Ovary (tissue), 3 donors: ENCODE measurements around the gene LRRC71.

Experiments
- EP300 ChIP-seq: sonication (generic); formaldehyde crosslinking; IDR thresholded peaks from one replicate; pipeline ENCODE4 v1.6.1; 2017; ENCODE audit warnings: antibody characterized with exemption
- POLR2A ChIP-seq: fragments of 450-650 bp; IDR thresholded peaks from one replicate; pipeline ENCODE4 v1.6.1; 2017; ENCODE audit warnings: antibody characterized with exemption, mild to moderate bottlenecking, moderate library complexity
- TF ChIP-seq, protein P1 (sequence below), 3 donors: fragments of 450-650 bp in 2 of 3; fragments of 200-600 bp in 1 of 3; IDR thresholded peaks; one replicate each; pipeline versions ENCODE4 v1.5.1 to v1.8.0; 2016 to 2022; ENCODE audit warnings: antibody characterized with exemption in 3 of 3, mild to moderate bottlenecking in 1 of 3
- donor health status: DM: no; HTN: no; CAD: no.

DNA sequence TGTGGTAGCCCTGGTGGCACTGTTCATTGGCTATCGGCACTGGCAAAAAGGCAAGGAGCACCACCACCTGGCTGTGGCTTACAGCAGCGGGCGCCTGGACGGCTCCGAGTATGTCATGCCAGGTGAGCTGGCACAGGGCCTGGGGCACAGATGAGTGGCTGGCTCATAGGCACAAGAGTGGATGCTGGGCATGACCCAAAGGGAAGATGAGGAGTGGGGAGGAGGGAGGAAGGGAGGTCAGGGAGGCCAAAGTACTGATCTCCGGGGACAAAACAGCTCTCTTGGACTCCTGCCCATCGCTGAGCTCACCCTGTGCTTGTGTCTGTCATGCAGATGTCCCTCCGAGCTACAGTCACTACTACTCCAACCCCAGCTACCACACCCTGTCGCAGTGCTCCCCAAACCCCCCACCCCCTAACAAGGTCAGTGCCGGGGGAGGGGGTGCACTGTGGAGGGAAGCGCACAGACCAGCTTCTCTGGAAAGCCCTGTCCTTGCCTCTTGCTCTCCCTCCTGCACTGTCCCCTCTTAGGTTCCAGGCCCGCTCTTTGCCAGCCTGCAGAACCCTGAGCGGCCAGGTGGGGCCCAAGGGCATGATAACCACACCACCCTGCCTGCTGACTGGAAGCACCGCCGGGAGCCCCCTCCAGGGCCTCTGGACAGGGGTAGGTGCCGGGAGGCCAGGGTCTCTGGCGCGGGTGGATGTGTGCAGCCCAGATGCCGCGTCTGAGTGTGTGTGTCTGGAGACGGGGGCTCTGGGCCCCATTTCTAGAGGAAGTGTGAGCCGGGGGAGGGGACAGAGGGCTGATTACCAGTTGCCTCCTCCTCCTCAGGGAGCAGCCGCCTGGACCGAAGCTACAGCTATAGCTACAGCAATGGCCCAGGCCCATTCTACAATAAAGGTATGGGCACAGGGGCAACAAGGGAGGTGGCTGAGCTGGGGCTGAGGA is 7.3 kb upstream of the LRRC71 start:
- TF ChIP-seq, protein P1, sequence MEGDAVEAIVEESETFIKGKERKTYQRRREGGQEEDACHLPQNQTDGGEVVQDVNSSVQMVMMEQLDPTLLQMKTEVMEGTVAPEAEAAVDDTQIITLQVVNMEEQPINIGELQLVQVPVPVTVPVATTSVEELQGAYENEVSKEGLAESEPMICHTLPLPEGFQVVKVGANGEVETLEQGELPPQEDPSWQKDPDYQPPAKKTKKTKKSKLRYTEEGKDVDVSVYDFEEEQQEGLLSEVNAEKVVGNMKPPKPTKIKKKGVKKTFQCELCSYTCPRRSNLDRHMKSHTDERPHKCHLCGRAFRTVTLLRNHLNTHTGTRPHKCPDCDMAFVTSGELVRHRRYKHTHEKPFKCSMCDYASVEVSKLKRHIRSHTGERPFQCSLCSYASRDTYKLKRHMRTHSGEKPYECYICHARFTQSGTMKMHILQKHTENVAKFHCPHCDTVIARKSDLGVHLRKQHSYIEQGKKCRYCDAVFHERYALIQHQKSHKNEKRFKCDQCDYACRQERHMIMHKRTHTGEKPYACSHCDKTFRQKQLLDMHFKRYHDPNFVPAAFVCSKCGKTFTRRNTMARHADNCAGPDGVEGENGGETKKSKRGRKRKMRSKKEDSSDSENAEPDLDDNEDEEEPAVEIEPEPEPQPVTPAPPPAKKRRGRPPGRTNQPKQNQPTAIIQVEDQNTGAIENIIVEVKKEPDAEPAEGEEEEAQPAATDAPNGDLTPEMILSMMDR (IDR thresholded peaks at IDR 0.05), result no peak
- no peak for TF ChIP-seq POLR2A
- no peak for TF ChIP-seq EP300
